ENCODE data around the gene NEGR1.

- TF ChIP-seq CTCF (IDR thresholded peaks at IDR 0.05; ENCODE audit: low read depth, low read length, missing input control) (no peak), REST (IDR thresholded peaks at IDR 0.05) (no peak), NR2F2 (IDR thresholded peaks at IDR 0.05) (no peak), RAD21 (IDR thresholded peaks at IDR 0.05) (no peak), TAF1 (conservative IDR thresholded peaks at IDR 0.05) (no peak), YY1 (IDR thresholded peaks at IDR 0.05) (no peak), JUND (IDR thresholded peaks at IDR 0.05) (no peak), EGR1 (IDR thresholded peaks at IDR 0.05; ENCODE audit: low read depth in 2 of 2) (no peak), RXRA (IDR thresholded peaks at IDR 0.05) (no peak), HNF4G (IDR thresholded peaks at IDR 0.05) (no peak)
- TF ChIP-seq, protein P1, sequence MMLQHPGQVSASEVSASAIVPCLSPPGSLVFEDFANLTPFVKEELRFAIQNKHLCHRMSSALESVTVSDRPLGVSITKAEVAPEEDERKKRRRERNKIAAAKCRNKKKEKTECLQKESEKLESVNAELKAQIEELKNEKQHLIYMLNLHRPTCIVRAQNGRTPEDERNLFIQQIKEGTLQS (IDR thresholded peaks at IDR 0.05), result no peak
- TF ChIP-seq, protein P2, sequence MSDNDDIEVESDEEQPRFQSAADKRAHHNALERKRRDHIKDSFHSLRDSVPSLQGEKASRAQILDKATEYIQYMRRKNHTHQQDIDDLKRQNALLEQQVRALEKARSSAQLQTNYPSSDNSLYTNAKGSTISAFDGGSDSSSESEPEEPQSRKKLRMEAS (IDR thresholded peaks at IDR 0.05), result no peak
- TF ChIP-seq, protein P3, sequence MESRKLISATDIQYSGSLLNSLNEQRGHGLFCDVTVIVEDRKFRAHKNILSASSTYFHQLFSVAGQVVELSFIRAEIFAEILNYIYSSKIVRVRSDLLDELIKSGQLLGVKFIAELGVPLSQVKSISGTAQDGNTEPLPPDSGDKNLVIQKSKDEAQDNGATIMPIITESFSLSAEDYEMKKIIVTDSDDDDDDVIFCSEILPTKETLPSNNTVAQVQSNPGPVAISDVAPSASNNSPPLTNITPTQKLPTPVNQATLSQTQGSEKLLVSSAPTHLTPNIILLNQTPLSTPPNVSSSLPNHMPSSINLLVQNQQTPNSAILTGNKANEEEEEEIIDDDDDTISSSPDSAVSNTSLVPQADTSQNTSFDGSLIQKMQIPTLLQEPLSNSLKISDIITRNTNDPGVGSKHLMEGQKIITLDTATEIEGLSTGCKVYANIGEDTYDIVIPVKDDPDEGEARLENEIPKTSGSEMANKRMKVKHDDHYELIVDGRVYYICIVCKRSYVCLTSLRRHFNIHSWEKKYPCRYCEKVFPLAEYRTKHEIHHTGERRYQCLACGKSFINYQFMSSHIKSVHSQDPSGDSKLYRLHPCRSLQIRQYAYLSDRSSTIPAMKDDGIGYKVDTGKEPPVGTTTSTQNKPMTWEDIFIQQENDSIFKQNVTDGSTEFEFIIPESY (IDR thresholded peaks at IDR 0.05), result no peak
These were observed 882.3 kb downstream of the NEGR1 start for GRCh38 chr1:71400050-71400449.
